ENCODE results near the gene SEC24B.

- TF ChIP-seq CTCF (IDR thresholded peaks at IDR 0.05; ENCODE audit: poor library complexity) = no peak
- TF ChIP-seq EZH2 (IDR thresholded peaks at IDR 0.05; ENCODE audit: borderline replicate concordance) = no peak
Observed at GRCh38 chr4:109511414-109511813, 77.8 kb downstream of the SEC24B start.

Measured in hepatocyte (in vitro differentiated cells).